Measurements from ENCODE around the gene ZCCHC24.

Gene ZCCHC24

DNA sequence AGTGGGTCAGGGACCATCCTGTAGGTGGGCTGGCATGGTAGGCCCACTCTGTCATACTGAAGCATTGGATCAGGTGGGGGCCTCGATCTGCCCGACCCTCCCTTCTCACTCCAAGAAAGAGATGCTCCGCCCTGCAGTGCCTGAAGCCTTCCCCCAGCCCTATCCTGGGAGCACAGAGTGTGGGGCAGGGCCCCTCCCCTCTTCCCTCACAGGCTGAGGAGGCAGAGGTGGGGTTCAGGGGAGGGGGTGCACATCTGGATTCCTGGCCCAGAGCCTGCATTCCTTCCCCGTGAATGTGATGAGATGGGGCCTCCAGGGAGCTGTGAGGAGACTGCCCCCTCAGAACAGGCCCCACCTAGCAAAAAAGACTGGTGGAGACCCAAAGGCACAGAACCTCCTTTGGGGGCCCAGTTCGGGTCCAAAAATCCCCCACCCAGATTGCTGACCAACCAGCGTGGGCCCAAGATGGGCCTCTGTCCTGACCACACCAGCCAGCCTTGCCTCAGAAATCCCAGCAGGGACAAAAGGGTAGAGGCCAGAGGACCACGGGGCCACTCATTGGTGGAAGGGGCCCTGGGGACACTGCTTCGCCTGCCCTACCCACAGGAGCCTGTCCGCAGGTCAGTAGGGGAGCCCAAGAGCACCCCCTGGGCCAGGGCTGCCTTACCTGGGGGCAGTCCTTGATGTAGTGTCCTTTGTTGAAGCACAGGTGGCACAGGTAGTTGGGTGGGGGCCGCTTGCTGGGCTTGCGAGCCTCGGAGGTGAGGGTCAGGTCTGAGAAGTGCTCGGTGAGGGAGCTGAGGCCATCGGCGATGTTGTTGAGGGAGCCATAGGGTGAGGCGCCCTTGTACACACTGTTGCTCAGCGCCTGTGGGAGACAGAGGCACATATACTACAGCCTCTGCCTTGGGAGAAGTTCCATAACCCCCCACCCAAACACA is 13.3 kb downstream of the ZCCHC24 start:
- no peak for DNase-seq (ENCODE audit: low read depth in 2 of 2)

DNA sequence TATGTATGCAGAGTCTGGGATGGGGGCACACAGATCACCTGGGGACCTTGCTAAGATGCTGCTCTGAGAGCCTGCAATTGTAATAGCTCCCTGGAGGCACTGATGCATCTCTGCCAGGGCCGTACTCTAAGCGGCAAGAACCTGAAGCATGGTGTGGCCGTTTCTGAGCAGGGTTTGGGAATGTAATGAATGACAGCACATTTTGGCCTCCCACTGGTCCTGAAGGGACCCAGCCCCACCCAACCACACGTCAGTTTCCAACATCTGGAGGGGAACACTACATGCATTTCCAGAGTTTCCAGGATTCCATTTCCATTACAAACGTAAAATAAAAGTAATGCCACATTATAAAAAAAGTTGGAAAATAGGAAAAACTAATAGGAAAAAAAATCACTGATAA is 14.0 kb downstream of the ZCCHC24 start:
- DNase-seq (ENCODE audit: low read depth in 2 of 2), result no peak

- no peak for DNase-seq (ENCODE audit: low read depth in 2 of 2)
These were observed 14.5 kb downstream of the ZCCHC24 start for GRCh38 chr10:79430936-79431335.

- DNase-seq (ENCODE audit: low read depth in 2 of 2), result no peak
These were observed 15.0 kb downstream of the ZCCHC24 start for GRCh38 chr10:79430325-79430905.

DNA sequence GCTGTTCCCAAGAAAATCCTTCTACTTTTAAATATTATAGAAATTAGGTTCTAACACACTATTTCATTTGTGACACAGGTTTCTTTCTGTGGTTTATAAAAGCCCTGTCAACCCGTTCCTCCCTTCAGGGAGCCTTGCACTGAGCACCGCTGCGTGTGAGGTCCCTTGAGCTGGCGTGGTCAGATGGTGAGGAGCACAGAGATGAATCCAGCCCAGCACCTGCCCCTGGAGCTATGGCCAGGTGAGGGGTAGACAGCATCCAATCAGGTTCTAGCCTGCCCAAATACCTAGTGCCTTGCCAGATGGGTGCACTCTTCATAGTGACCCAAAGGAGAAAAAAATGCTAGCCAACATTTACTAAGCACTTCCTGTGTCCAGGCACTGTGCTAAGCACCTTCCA is 15.7 kb downstream of the ZCCHC24 start:
- no peak for DNase-seq (ENCODE audit: low read depth in 2 of 2)

- no peak for DNase-seq (ENCODE audit: low read depth in 2 of 2)
These were observed 17.5 kb downstream of the ZCCHC24 start for GRCh38 chr10:79427965-79428364.

DNA sequence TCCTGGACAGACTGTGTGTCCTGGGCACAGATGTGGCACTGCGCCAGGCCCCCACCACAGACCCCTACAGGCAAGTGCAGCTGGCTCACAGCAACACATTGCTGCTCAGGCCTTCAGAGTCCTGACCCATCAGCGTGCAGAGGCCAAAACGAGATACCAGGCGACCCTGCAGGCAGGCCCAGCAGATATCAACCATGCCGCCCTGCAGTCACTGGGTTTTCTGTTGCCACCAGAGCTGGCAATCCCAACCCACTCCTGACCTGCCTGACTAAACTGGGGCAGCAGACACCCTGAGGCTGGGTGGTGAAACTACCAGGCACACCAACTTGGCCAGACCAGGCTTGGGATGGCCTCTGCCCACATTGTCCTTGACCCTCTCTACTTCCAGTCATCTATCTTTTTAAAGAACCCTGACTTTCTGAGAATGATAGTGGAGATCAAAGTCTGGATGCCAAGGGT is 20.3 kb downstream of the ZCCHC24 start:
- no peak for DNase-seq (ENCODE audit: low read depth in 2 of 2)

DNA sequence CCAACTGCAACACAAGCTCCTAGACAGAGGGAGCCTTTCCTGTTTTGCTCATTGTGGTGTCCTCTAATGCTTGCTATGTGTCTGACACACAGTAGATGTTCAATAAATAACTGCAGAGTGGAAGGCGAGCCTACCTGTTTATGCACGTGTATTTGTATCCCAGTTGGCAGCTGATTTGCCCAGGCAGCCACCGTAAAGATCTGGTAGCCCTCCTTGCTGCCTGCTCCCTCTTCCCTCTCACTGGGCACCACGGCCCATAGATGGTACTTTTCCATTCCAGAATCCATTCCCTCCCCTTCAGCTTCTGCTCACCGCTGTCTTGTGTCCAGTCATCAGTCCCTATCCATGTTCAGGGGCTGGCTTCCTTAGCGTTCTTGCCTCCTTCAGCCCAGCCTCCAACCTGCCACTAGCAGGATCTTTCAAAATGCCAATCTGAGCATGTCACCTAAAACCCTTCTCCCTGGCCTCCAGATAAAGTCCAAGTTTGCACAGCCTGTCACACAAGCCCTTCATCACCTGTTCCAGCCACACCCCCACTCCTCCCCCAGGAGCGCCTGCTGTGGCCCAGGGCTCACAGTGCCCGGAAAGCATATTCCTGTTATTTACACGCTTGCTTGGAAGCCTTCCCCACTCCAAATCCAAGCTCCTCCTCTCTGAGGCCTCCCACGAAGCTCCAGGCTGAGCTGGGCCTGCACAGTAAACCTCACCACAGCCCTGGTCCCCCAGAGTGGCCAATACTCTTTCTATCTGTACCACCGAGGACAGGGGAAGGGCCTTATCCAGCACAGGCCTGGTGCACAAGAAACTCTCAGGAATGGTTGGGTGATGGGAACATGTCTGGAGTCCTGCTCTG is 21.0 kb downstream of the ZCCHC24 start:
- no peak for DNase-seq (ENCODE audit: low read depth in 2 of 2)

GRCh38 chr10:79422178-79422892 is 23.1 kb downstream of the ZCCHC24 start:
- no peak for DNase-seq (ENCODE audit: low read depth in 2 of 2)

DNA sequence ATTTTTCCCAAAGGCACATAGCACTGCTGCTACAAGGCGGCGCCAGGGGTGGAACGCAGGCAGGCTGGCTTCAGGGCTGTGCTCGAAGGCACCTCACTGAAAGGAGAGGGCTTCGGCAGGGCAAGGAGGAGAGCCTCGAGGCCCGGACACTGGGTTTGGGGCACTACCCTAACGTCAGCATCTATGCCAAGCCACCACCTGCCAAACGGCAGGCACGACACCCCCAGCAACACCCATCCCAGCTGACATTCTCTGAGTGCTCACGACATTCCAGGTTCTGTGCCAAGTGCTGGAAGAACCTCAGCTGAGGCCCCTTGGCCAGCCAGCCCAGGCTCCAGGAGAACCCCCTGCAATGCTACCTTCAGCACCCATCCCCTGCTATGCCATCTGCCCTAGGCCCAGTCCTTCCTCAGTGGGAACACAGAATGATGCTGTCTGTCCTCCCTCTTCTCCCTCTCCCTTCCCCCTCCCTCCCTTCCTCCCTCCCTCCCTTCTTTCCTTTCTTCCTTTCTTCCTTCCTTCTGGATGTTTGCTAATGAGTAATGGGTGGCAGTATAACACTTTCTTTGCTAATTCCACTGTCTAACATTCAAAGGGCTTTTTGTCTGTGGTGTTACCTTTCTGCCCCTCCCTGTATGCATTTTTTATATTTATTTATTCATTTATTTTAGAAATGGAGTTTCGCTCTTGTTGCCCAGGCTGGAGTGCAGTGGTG is 24.3 kb downstream of the ZCCHC24 start:
- no peak for DNase-seq (ENCODE audit: low read depth in 2 of 2)

DNA sequence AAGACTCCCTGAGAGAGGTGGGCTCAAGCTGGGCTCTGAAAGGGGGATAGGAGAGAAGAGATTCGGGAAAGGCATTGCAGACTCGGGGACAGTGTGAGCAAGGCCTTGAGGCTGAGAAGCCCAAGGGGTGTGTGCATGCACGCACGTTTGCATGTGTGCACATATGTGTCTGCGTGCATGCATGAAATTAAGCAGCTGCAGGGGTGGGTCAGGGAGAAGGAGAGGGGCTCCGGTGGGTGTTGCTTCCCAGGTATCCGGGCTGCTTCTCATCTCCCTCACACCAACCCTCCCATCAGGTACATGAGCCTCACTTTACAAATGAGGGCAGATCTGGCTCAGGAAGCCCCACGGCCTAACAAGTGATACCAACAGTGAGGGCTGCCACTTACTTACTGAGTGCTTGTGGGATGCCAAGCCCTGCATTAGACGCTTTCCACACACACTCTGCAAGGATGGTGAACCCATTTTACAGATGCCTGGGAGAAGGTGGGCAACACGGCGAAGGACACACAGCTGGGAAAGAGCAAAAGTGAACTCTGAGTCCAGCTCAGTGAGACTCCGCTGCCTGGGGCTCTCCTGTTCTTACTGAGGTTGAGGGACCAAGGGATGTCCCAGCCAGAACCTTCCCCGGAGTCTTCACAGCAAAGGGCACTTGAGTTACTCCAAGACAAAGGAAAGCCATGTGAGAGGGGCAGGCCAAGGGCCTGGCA is 26.4 kb downstream of the ZCCHC24 start:
- no peak for DNase-seq (ENCODE audit: low read depth in 2 of 2)

- no peak for DNase-seq (ENCODE audit: low read depth in 2 of 2)
These were observed 27.1 kb downstream of the ZCCHC24 start for GRCh38 chr10:79418274-79418673.

DNA sequence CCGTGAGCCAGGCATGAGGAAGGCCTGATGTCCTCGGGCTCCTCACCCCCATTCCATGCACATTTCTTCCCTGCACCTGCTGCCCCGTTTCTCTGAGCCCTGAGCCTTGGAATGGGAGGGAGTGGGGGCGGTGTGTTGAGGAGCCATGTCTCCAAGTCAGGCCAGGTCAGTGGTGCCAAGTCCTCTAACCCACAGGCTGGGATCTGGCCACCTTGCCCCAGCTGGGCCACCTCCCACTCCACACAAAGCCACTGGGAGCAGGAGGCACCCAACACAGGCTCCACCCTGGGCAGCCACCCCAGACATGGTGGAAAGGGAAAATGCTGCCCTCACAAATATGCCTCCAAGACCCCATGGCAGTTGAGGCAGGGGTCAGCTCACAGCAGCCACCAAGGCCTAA is 27.7 kb downstream of the ZCCHC24 start:
- no peak for DNase-seq (ENCODE audit: low read depth in 2 of 2)

GRCh38 chr10:79417266-79417665 is 28.2 kb downstream of the ZCCHC24 start:
- DNase-seq (ENCODE audit: low read depth in 2 of 2), result no peak

GRCh38 chr10:79416578-79417255 is 28.7 kb downstream of the ZCCHC24 start:
- DNase-seq (ENCODE audit: low read depth in 2 of 2), result no peak

GRCh38 chr10:79415736-79416577 is 29.5 kb downstream of the ZCCHC24 start:
- DNase-seq (ENCODE audit: low read depth in 2 of 2), result no peak

- no peak for DNase-seq (ENCODE audit: low read depth in 2 of 2)
These were observed 30.7 kb downstream of the ZCCHC24 start for GRCh38 chr10:79414714-79415113.

GRCh38 chr10:79413196-79413595 is 32.2 kb downstream of the ZCCHC24 start:
- DNase-seq (ENCODE audit: low read depth in 2 of 2), result no peak

- DNase-seq (ENCODE audit: low read depth in 2 of 2), result no peak
These were observed 32.9 kb downstream of the ZCCHC24 start for GRCh38 chr10:79412516-79412915.
